Body of pancreas (tissue), 4 donors: ENCODE measurements around the gene KLRF2. TPM values are rescaled to one million over a fixed set of nuclear protein-coding genes. Genes with fewer than 3 reads are reported as not detected.

Experiments used
- ATAC-seq: fragments of 150-250 bp; one replicate; pipeline ENCODE4 v1.9.1; 2016
- DNase-seq, 4 donors: peaks; one replicate each; pipeline ENCODE4 v3.0.0-alpha.2; 2019
- H3K27ac ChIP-seq, 4 donors: fragments of 200-600 bp; sonication (generic); 1 replicate in 3 of 4; 2 replicates in 1 of 4; pipeline versions ENCODE4 v1.5.1 to v1.6.1; 2016 to 2019; ENCODE audit warnings: mild to moderate bottlenecking in 1 of 4, mixed read lengths in 1 of 4, moderate library complexity in 1 of 4
- H3K27me3 ChIP-seq, 2 donors: fragments of 200-600 bp; sonication (generic); one replicate each; pipeline ENCODE4 v1.6.0; 2016; ENCODE audit warnings: mild to moderate bottlenecking in 1 of 2
- H3K36me3 ChIP-seq, 2 donors: fragments of 200-600 bp; sonication (generic); replicated peaks in 1 of 2; 2 replicates each; pipeline ENCODE4 v1.5.1; 2016; ENCODE audit warnings: low read depth in 2 of 2; ENCODE audit not compliant: insufficient read depth in 1 of 2
- H3K4me1 ChIP-seq: fragments of 200-600 bp; sonication (generic); one replicate; pipeline ENCODE4 v1.6.0; 2016
- H3K4me3 ChIP-seq, 2 donors: fragments of 200-600 bp; sonication (generic); 1 replicate in 1 of 2; 2 replicates in 1 of 2; pipeline ENCODE4 v1.5.1; 2016 to 2019
- H3K9me3 ChIP-seq, 3 donors: fragments of 200-600 bp; sonication (generic); 1 replicate in 2 of 3; 2 replicates in 1 of 3; pipeline ENCODE4 v1.5.1; 2016
- CTCF ChIP-seq, 7 experiments: fragments of 450-650 bp in 4 of 7; fragments of 200-600 bp in 3 of 7; sonication (generic) in 3 of 7; IDR thresholded peaks; one replicate each; pipeline ENCODE4 v1.5.1; 2016 to 2019; ENCODE audit warnings: antibody characterized with exemption in 7 of 7
- POLR2A ChIP-seq, 3 donors: fragments of 450-650 bp; IDR thresholded peaks; one replicate each; pipeline ENCODE4 v1.6.1; 2016; ENCODE audit warnings: antibody characterized with exemption in 3 of 3, mild to moderate bottlenecking in 2 of 3
- WGBS, 2 donors: methylation state at CpG; one replicate each; pipeline ENCODE4 v1.1.5; 2017; 5-methylcytosine and 5-hydroxymethylcytosine counted together
- intact Hi-C: fragments of 100-400 bp; cut with DNase I; formaldehyde crosslinking; loops from one replicate; pipeline ENCODE4 v1.15.1; 2023
- total RNA-seq, 2 donors: library from RNA; depleted of rRNA; stranded (reverse); fragments of >200 nt; gene quantifications; one replicate each; pipeline ENCODE4 v1.1.0, GENCODE V29; 2016

Gene KLRF2
- total RNA-seq, 2 donors from 2014 or later, result not detected

GRCh38 chr12:9866860-9867269, 14.4 kb upstream of the KLRF2 start:
- ATAC-seq, result no peak
- DNase-seq, result no peak
- H3K27me3 ChIP-seq, result no peaks in the 10 kb centered on the region
- intact Hi-C loops, result no loop called here
- TF ChIP-seq POLR2A (IDR thresholded peaks at IDR 0.05) (no peak), CTCF (IDR thresholded peaks at IDR 0.05) (no peak)
- H3K36me3 ChIP-seq, result no peaks in the 10 kb centered on the region
- WGBS, 2 donors, result 47 to 57% methylated on average over 4 of the region's 4 CpGs
- H3K27ac ChIP-seq, result no peak overlapping the region
- H3K9me3 ChIP-seq, result no peaks in the 10 kb centered on the region
- no peaks in the 10 kb centered on the region for H3K4me1 ChIP-seq
- H3K4me3 ChIP-seq, result no peak overlapping the region

- H3K27ac ChIP-seq, result no peak overlapping the region
- 52% methylated on average over 4 of the region's 4 CpGs for WGBS, 2 donors
Observed at GRCh38 chr12:9867531-9867930, 13.8 kb upstream of the KLRF2 start.

GRCh38 chr12:9868311-9868801, 12.9 kb upstream of the KLRF2 start:
- H3K4me1 ChIP-seq, result no peaks in the 10 kb centered on the region
- WGBS, 2 donors, result 53 to 79% methylated on average over 11 of the region's 11 CpGs
- H3K4me3 ChIP-seq, result no peak overlapping the region
- intact Hi-C loops, result no loop called here
- no peaks in the 10 kb centered on the region for H3K27me3 ChIP-seq
- ATAC-seq, result no peak
- TF ChIP-seq CTCF (IDR thresholded peaks at IDR 0.05), result no peak
- no peak for TF ChIP-seq POLR2A (IDR thresholded peaks at IDR 0.05)
- no peaks in the 10 kb centered on the region for H3K9me3 ChIP-seq
- peak overlapping the region in 1 of 4 donors; percentile 64 for H3K27ac ChIP-seq
- no peaks in the 10 kb centered on the region for H3K36me3 ChIP-seq
- DNase-seq, result no peak

More at GRCh38 chr12:9867531-9867930, 13.8 kb upstream of the KLRF2 start:
- H3K9me3 ChIP-seq, result no peaks in the 10 kb centered on the region
- H3K4me3 ChIP-seq, result no peak overlapping the region
- H3K27me3 ChIP-seq, result no peaks in the 10 kb centered on the region
- ATAC-seq (no peak), DNase-seq (no peak)
- intact Hi-C loops, result no loop called here
- H3K36me3 ChIP-seq, result no peaks in the 10 kb centered on the region
- H3K4me1 ChIP-seq, result no peaks in the 10 kb centered on the region
- TF ChIP-seq POLR2A (IDR thresholded peaks at IDR 0.05) (no peak), CTCF (IDR thresholded peaks at IDR 0.05) (no peak)

- peak overlapping the region in 1 of 4 donors; percentile 64 for H3K27ac ChIP-seq
- TF ChIP-seq POLR2A (IDR thresholded peaks at IDR 0.05) (no peak), CTCF (IDR thresholded peaks at IDR 0.05) (no peak)
- peak overlapping the region in 1 of 2 donors; percentile 0 for H3K4me3 ChIP-seq
- intact Hi-C loops, result no loop called here
- H3K9me3 ChIP-seq, result no peaks in the 10 kb centered on the region
- H3K27me3 ChIP-seq, result no peaks in the 10 kb centered on the region
- H3K36me3 ChIP-seq, result no peaks in the 10 kb centered on the region
- no peaks in the 10 kb centered on the region for H3K4me1 ChIP-seq
- WGBS, 2 donors, result 37 to 40% methylated on average over 4 of the region's 4 CpGs
- no peak for DNase-seq
- no peak for ATAC-seq
Observed at GRCh38 chr12:9868951-9869306, 12.4 kb upstream of the KLRF2 start.
